Epidermal melanocyte (primary cell): ENCODE results near the gene CATSPERD.

Experiments
- DNase-seq: peaks from one replicate; pipeline ENCODE4 v3.0.0; 2011; ENCODE audit warnings: low spot score; ENCODE audit not compliant: insufficient read length

The CATSPERD gene, protein sequence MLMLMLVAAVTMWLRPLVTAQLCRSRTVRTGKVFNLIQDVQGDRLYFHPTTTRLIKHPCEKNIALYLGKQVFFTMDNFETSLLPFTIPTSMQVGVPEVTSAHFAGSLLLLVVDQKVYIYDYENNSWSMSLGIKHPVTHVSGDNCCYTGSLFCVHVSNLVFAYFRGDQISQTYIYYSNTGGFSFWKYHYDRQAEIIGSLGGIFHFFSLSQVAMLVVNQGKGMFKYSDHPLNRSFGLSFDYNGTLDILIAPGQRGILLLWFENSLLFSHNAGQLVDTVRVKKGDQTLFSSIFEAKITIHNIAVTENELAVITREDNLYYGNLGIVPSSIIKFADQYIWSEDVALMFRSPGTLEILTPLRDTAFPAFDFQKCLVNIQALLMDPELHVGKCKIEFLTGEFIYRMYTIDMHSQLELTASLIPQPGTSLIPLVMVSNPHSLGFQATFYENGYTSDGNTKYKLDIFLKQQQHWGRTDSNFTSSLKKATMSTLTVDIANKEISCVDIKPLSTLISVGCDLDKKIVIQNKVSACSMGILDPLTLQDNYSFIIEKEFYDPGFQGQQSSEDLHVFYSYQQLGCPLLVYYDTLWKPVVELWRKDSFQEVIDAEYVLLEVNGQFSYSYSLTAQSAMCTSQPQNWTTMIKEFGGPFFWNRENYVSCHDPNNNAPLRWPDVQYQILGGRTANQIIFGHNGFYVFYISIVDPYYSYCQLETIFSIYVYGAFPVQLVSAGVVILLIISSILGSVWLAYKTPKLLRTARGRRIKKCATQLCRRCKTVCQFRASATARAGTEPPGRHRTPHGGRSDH

GRCh38 chr19:5719961-5720790 is at the start of gene CATSPERD, which contains the start of gene LONP1:
CATSPERD (plus strand) TSS chr19:5720637; CDS start chr19:5720738, 101 bp downstream.
LONP1 (minus strand) TSS chr19:5720146; CDS start chr19:5720132, 14 bp downstream.
- DNase-seq: peak; percentile 98

- no peak for DNase-seq
These were observed 48.8 kb upstream of the CATSPERD start for GRCh38 chr19:5671600-5671999.

- DNase-seq: no peak
These were observed 47.6 kb upstream of the CATSPERD start for GRCh38 chr19:5672708-5673459.

DNA sequence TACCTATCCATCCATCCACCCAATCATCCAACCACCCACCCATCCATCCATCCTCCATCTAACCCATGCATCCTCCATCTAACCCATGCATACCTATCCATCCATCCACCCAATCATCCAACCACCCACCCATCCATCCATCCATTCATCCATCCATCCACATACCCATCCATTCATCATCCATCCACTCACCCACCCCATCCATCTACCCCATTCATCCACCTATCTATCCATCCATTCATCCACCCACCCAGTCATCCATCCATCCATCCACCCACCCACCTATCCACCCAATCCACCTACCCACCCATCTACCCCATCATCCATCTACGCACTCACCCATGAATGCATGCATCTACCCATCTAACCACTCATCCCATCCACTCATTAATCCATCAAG is 46.7 kb upstream of the CATSPERD start:
- DNase-seq: no peak

GRCh38 chr19:5674714-5675113 is 45.7 kb upstream of the CATSPERD start:
- DNase-seq: no peak

DNA sequence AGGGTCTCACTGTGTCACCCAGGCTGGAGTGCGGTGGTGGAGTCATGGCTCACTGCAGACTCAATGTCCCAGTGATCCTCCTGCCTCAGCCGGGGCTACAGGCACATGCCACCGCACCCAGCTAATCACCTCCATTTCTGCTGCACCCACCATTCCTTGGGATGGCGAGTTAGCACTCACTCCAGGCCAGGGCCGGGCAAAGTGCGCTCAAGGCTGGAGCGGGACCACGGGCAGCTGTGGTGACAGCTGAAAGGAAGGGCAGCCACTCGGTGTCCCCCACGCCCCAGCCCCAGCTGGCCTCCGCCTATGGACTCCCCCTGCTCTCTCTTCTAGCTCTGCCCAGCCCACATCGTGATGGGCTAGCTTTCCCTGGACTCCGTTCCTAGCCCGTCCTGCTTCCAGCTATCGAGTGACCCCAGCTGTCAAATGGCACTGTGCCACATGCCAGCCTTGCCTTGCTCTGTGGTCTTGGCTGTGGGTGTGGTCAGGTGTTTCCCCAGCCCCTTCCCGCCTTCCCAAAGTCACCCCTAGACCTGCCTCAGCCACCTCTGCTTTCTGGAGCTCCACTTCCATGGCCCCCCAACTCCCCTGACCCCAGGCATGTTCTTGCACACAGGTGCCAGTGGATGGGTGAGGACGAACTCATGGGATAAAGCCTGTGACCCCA is 44.2 kb upstream of the CATSPERD start:
- DNase-seq: no peak

DNA sequence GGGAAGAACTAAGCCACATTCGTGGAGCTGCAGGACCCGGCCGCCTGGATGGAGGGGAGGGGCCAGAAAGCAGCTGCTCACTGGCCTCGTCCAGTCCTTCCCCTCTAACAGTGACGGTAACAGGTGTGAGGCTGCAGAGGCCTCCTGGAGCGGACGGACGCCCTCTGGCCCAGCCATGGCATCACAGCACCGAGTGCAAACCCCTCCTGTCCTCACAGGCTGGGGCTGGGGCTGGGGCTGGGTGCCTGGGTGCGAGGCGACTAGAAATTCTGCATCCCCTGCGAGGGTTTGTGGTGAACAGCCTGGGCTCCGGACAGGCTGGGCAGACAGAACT is 43.7 kb upstream of the CATSPERD start:
- no peak for DNase-seq

GRCh38 chr19:5677136-5677535 is 43.3 kb upstream of the CATSPERD start:
- no peak for DNase-seq

- DNase-seq: no peak
These were observed 42.9 kb upstream of the CATSPERD start for GRCh38 chr19:5677580-5677979.

- DNase-seq: no peak
These were observed 42.2 kb upstream of the CATSPERD start for GRCh38 chr19:5678071-5678718.

GRCh38 chr19:5679289-5680083 is 41.0 kb upstream of the CATSPERD start:
- DNase-seq: no peak

- no peak for DNase-seq
These were observed 40.4 kb upstream of the CATSPERD start for GRCh38 chr19:5680084-5680436.

DNA sequence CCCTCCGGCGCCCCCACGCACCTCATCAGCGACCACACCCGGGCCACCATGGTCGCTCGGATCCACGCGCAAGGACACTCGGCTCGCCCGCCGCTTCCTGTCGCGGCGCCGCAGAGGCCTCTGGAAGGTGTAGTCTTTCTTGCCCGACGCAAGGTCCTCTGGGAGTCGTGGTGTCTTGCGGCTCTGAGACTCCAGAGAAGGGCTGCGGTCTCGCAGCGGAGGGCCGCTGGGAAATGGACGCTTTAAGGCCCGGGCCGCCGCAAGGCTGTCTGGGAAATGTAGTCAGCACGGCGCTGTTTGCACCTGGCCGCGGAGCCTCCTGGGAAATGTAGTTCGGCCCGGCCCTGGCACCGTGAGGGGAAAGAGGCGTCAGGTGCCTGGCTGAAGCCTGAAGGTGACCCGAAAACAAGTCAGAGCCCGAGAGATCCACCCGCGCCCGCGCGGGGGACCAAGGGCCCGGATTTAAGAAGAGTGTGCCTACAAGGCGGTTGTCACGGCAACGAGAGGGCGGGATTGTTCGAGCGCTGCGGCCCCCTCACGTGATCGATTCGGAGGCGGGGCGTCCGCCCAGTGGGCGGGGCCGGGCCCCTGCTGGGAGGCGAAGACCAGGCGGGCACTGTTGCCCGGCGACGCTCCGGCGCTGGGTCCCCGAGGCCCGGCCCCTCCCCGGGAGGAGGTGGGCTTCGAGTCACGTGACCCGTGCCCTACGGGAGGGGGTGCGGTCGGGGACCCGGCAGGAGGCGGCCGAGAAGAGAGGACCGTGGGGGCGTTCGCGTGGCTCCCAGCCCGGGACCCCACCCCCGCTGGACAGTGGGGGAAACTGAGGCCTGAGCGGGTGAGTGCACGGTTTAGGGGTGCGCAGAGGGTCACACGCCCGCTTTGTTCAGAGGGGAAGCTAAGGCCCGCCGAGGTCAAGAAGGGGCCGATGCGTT is 39.7 kb upstream of the CATSPERD start, which contains the start of the genes HSD11B1L and MICOS13:
TSS of gene HSD11B1L (plus strand) at position 591 of the 932 bp plus-strand sequence. CDS start 3,806 bp downstream, outside the sequence.
TSS of gene MICOS13 (minus strand) at position 80 of the 932 bp plus-strand sequence. CDS start at position 50, 30 bp downstream.
- peak; percentile 97 for DNase-seq

DNA sequence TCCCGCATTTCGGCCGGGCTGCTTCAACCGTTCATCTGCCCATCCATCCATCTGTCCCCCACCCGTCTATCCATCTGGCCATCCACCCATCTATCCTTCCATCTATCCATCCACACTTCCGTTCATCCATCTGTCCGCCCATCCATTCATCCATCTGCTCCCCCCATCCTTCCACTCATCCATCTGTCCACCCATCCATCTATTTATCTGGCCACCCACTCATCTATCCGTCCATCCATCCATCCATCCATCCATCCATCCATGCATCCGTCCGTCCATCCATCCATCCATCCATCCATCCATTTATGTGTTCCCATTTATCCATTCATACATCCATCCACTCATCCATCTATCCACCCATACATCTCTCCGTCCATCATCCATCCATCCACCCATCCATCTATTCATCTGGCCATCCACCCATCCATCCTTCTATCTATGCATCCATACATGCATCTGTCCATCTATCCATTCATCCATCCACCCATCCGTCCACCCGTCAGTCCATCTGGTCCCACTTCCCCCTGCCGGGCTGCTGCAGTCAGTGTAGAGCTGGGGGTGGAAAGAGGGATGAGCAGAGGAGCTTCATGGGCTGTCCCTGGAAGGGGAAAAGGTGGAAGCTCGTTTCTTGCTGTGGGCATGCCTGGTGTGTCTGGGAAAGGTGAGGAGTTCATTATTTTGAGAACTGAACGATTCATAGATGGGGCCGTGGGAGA is 38.9 kb upstream of the CATSPERD start:
- no peak for DNase-seq

- DNase-seq: no peak
These were observed 38.3 kb upstream of the CATSPERD start for GRCh38 chr19:5682107-5682482.

DNA sequence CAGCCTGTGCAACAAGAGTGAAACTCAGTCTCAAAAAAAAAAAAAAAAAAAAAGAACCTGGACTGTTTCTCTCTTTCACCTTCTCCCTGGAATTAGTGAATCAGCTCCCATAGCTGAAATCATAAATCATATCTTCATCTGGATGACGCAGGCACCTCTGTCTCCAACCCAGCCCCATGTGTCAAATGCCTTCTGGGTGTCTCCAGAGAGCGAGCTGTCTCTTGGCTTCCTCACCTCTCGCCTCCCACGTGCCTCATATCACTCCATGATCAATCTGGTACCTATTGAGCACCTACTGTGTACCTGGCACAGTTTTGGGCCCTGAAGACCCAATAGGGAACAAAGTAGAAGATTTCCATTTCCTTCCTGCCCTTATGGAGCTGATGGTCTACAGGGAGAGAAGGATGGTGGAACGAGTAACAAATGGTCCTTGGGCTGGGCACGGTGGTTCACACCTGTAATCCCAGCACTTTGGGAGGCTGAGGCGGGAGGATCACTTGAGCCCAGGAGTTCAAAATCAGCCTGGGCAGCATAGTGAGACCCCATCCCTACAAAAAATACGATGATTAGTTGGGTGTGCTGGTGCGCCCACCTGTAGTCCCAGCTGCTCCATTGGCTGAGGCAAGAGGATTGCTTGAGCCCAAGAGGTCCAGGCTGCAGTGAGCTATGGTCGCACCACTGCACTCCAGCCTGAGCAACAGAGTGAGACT is 37.1 kb upstream of the CATSPERD start:
- DNase-seq: no peak
